ENCODE results near the gene SLC9A2. TPM values are rescaled to one million over a fixed set of nuclear protein-coding genes. Genes with fewer than 3 reads are reported as not detected.

The SLC9A2 gene
- total RNA-seq, result not detected in 2 replicates

- peak; percentile 24 for DNase-seq
These were observed at the start of gene SLC9A2 for GRCh38 chr2:102619414-102620319. Gene SLC9A2, plus strand, starts transcription at chr2:102619553. Its CDS starts 296 bp downstream, at chr2:102619849.

GRCh38 chr2:102575888-102576287 is 43.5 kb upstream of the SLC9A2 start:
- no peak for DNase-seq

GRCh38 chr2:102578376-102578775 is 41.0 kb upstream of the SLC9A2 start:
- no peak for DNase-seq

GRCh38 chr2:102581911-102582310 is 37.4 kb upstream of the SLC9A2 start:
- DNase-seq, result no peak

GRCh38 chr2:102582845-102583244 is 36.5 kb upstream of the SLC9A2 start:
- DNase-seq, result no peak

GRCh38 chr2:102585847-102586404 is 33.4 kb upstream of the SLC9A2 start:
- DNase-seq, result no peak

- no peak for DNase-seq
These were observed 31.0 kb upstream of the SLC9A2 start for GRCh38 chr2:102588213-102588939.

- no peak for DNase-seq
These were observed 29.9 kb upstream of the SLC9A2 start for GRCh38 chr2:102589444-102589843.

- no peak for DNase-seq
These were observed 27.8 kb upstream of the SLC9A2 start for GRCh38 chr2:102591491-102592045.

GRCh38 chr2:102592601-102593000 is 26.8 kb upstream of the SLC9A2 start:
- DNase-seq, result peak; percentile 59

GRCh38 chr2:102593516-102593915 is 25.8 kb upstream of the SLC9A2 start:
- DNase-seq, result no peak

- DNase-seq, result no peak
These were observed 24.8 kb upstream of the SLC9A2 start for GRCh38 chr2:102594445-102595016.

GRCh38 chr2:102597788-102598187 is 21.6 kb upstream of the SLC9A2 start:
- no peak for DNase-seq

- DNase-seq, result no peak
These were observed 19.9 kb upstream of the SLC9A2 start for GRCh38 chr2:102599486-102599885.

GRCh38 chr2:102601730-102602129 is 17.6 kb upstream of the SLC9A2 start:
- DNase-seq, result no peak

- no peak for DNase-seq
These were observed 15.4 kb upstream of the SLC9A2 start for GRCh38 chr2:102603904-102604303.

- no peak for DNase-seq
These were observed 14.6 kb upstream of the SLC9A2 start for GRCh38 chr2:102604769-102605168.

GRCh38 chr2:102606353-102606752 is 13.0 kb upstream of the SLC9A2 start:
- no peak for DNase-seq

- peak; percentile 78 for DNase-seq
These were observed 3.5 kb upstream of the SLC9A2 start for GRCh38 chr2:102615620-102616436.

- DNase-seq, result peak; percentile 27
These were observed 620 bp upstream of the SLC9A2 start for GRCh38 chr2:102618452-102619413.

- no peak for DNase-seq
These were observed 979 bp downstream of the SLC9A2 start for GRCh38 chr2:102620332-102620731.
